ENCODE results near the gene ARL17B.
"Not testable (repeated sequence)": the region's sequence is repeated elsewhere in the genome, so short reads cannot be mapped to it uniquely, and the experiment has no call there.

GRCh38 chr17:46252804-46253203 lies 108.8 kb downstream of the ARL17B start:
- TF ChIP-seq, protein P1, sequence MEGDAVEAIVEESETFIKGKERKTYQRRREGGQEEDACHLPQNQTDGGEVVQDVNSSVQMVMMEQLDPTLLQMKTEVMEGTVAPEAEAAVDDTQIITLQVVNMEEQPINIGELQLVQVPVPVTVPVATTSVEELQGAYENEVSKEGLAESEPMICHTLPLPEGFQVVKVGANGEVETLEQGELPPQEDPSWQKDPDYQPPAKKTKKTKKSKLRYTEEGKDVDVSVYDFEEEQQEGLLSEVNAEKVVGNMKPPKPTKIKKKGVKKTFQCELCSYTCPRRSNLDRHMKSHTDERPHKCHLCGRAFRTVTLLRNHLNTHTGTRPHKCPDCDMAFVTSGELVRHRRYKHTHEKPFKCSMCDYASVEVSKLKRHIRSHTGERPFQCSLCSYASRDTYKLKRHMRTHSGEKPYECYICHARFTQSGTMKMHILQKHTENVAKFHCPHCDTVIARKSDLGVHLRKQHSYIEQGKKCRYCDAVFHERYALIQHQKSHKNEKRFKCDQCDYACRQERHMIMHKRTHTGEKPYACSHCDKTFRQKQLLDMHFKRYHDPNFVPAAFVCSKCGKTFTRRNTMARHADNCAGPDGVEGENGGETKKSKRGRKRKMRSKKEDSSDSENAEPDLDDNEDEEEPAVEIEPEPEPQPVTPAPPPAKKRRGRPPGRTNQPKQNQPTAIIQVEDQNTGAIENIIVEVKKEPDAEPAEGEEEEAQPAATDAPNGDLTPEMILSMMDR (IDR thresholded peaks at IDR 0.05): not testable (repeated sequence)
- TF ChIP-seq POLR2A, EP300, POLR2AphosphoS5 (IDR thresholded peaks at IDR 0.05): not testable (repeated sequence)

Data from upper lobe of left lung (tissue), 4 donors.